ENCODE data around the gene PDCD2. TPM values are rescaled to one million over a fixed set of nuclear protein-coding genes. Genes with fewer than 3 reads are reported as not detected.

PDCD2 gene
- total and polyA plus RNA-seq, 9 of the 15 experiments (the other 6 are each of a cell fraction or from before 2014, with no cell fraction given) = 67.3 to 430 (median 318) TPM

- BruUV-seq (replicated peaks) = TSS peak; percentile 87
- H3K4me2 ChIP-seq (ENCODE audit: insufficient read depth, low read length) = peak overlapping the region; percentile 96
- FAIRE-seq (peak; percentile 15), DNase-seq (ENCODE audit: extremely low read depth in 1 of 4, low spot score in 3 of 4) (no peak), ATAC-seq (peak; percentile 64)
- peaks cover 10 to 15% of the 10 kb centered on the region in 2 experiments; a peak in 4 of 5 replicates for H3K4me1 ChIP-seq (replicated peaks in 1 of 2; ENCODE audit: control insufficient read depth in 2 of 2, insufficient read depth in 2 of 2, low read length in 2 of 2)
- H3K9me3 ChIP-seq (replicated peaks; ENCODE audit: control insufficient read depth, insufficient read depth, low read depth, low read length) = 0 out of 2 replicates have a peak, but pooled peaks cover 4% of the 10 kb centered on the region
- POLR2A ChIA-PET = interaction anchor here (1.6 to 2.0 kb wide), 5 partner anchors 10 to 33 kb away, joined by 4 to 19 read pairs (median 8); partner anchors contain the start of gene TBP
- H3K9me1 ChIP-seq (ENCODE audit: control insufficient read depth, insufficient read depth, low read length) = no peaks in the 10 kb centered on the region
- 1% methylated on average over 6 of the region's 6 CpGs for WGBS (ENCODE audit: insufficient coverage, low coverage, missing lambda C conversion rate)
- peak overlapping the region; percentile 96 for H3K4me3 ChIP-seq
- H2AFZ ChIP-seq (ENCODE audit: low read depth, low read length) = peak overlapping the region; percentile 91
- CTCF ChIA-PET (ENCODE audit: low intra/inter-chr PET ratio) = no interaction called here
- intact Hi-C loops (cut with micrococcal nuclease) = loop anchor here (2.0 kb wide), 1 partner anchor 30 kb away; the partner anchor contains the start of gene TBP
- no peaks in the 10 kb centered on the region for H4K20me1 ChIP-seq (replicated peaks; ENCODE audit: control insufficient read depth, insufficient read depth, low read length)
- H3K9ac ChIP-seq (ENCODE audit: insufficient read depth in 1 of 2, low read depth in 2 of 2, low read length in 2 of 2) = peak overlapping the region; percentile 86 to 99
- peak overlapping the region; percentile 89 for H3K27ac ChIP-seq (ENCODE audit: extremely low read depth, low read depth, low read length)
- no peaks in the 10 kb centered on the region for H3K27me3 ChIP-seq (ENCODE audit: control insufficient read depth in 2 of 2, insufficient read depth in 2 of 2, low read length in 2 of 2)
- peaks cover 54% of the 10 kb centered on the region for H3K79me2 ChIP-seq (ENCODE audit: control insufficient read depth, insufficient read depth, low read length)
- in situ Hi-C loops (cut with MboI) = no loop called here
- peaks cover 37% of the 10 kb centered on the region for H3K36me3 ChIP-seq (ENCODE audit: control insufficient read depth, insufficient read depth, low read length)
- peak in 1 of 2 experiments; percentile 8 for TF ChIP-seq AFF1 (IDR thresholded peaks at IDR 0.05; ENCODE audit: low read depth in 1 of 2, partially characterized antibody in 2 of 2)
- TF ChIP-seq, protein P1, sequence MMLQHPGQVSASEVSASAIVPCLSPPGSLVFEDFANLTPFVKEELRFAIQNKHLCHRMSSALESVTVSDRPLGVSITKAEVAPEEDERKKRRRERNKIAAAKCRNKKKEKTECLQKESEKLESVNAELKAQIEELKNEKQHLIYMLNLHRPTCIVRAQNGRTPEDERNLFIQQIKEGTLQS (IDR thresholded peaks at IDR 0.05) = no peak
- TF ChIP-seq, protein P1 (CRISPR knock-in tag; conservative IDR thresholded peaks at IDR 0.05) = peak; percentile 78; the same call in 1 of the 2 replicates
- no peak for TF ChIP-seq SNRNP70 (optimal IDR thresholded peaks at IDR 0.05; ENCODE audit: low read depth, low read length)
- 0 out of 2 replicates have a peak, but pooled peaks have one; percentile 1 for TF ChIP-seq KAT7 (CRISPR knock-in tag; IDR thresholded peaks at IDR 0.05; ENCODE audit: borderline replicate concordance)
- TF ChIP-seq NBN (IDR thresholded peaks at IDR 0.05; ENCODE audit: low read depth) = 0 out of 2 replicates have a peak, but pooled peaks have one; percentile 10
- no peak for TF ChIP-seq ZNF217 (CRISPR knock-in tag; IDR thresholded peaks at IDR 0.05)
- no peak for TF ChIP-seq ETV6 (IDR thresholded peaks at IDR 0.05; ENCODE audit: borderline replicate concordance in 1 of 2, low read depth in 2 of 2, low read length in 1 of 2)
- TF ChIP-seq ETV6 (CRISPR knock-in tag; IDR thresholded peaks at IDR 0.05; ENCODE audit: borderline replicate concordance) = no peak
- TF ChIP-seq, protein P2, sequence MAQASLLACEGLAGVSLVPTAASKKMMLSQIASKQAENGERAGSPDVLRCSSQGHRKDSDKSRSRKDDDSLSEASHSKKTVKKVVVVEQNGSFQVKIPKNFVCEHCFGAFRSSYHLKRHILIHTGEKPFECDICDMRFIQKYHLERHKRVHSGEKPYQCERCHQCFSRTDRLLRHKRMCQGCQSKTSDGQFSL (CRISPR knock-in tag; IDR thresholded peaks at IDR 0.05) = peak; percentile 23; the same call in 1 of the 2 replicates
- TF ChIP-seq, protein P2 (tag; IDR thresholded peaks at IDR 0.05) = no peak
- 0 out of 2 replicates have a peak, but pooled peaks have one; percentile 43 for TF ChIP-seq SP1 (CRISPR knock-in tag; IDR thresholded peaks at IDR 0.05)
- no peak; the same call in 1 of the 2 replicates for TF ChIP-seq TRIM28 (IDR thresholded peaks at IDR 0.05)
- TF ChIP-seq, protein P3, sequence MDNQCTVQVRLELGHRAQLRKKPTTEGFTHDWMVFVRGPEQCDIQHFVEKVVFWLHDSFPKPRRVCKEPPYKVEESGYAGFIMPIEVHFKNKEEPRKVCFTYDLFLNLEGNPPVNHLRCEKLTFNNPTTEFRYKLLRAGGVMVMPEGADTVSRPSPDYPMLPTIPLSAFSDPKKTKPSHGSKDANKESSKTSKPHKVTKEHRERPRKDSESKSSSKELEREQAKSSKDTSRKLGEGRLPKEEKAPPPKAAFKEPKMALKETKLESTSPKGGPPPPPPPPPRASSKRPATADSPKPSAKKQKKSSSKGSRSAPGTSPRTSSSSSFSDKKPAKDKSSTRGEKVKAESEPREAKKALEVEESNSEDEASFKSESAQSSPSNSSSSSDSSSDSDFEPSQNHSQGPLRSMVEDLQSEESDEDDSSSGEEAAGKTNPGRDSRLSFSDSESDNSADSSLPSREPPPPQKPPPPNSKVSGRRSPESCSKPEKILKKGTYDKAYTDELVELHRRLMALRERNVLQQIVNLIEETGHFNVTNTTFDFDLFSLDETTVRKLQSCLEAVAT (IDR thresholded peaks at IDR 0.05) = 0 out of 4 replicates have a peak, but pooled peaks of 1 of the 2 experiments have one; percentile 37
Observed at GRCh38 chr6:170584954-170585498, 589 bp upstream of the PDCD2 start.

All from K562 (cell line).